ENCODE results near the gene RNF115. TPM values are rescaled to one million over a fixed set of nuclear protein-coding genes. Genes with fewer than 3 reads are reported as not detected.

RNF115 gene
- polyA plus RNA-seq, 1 experiment, result 32.9 TPM

DNA sequence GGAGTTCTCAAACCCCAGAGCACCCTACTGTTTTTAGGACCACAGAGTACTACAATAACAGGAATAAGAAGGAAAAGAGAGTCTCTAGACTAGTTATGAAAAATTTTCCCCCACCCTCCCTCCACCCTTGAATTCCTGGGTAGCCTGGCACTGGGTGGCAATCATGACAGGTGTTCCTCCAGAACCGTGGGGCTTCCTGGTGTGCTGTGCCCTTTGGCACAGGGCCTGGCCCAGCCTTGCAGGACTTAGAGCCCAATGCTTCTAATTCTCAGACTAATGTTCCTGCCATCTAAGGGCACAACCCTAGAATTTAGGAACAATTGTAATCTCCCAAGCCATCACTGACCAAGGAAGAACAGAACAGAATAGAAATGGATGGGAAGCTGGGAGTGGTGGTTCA, 106.1 kb downstream of the RNF115 start:
- no peak overlapping the region for H3K27ac ChIP-seq (ENCODE audit: low read depth, low read length)
- no peak overlapping the region for H3K4me3 ChIP-seq (ENCODE audit: low read depth, low read length)
- no peak for TF ChIP-seq CTCF (IDR thresholded peaks at IDR 0.05; ENCODE audit: low read depth, low read length)
- no peaks in the 10 kb centered on the region for H3K27me3 ChIP-seq (ENCODE audit: control insufficient read depth, insufficient read depth, low read length)
- ChIA-PET CTCF (no interaction called here), POLR2A (no interaction called here)
- H3K9me3 ChIP-seq (ENCODE audit: control insufficient read depth, insufficient read depth, low read length), result no peaks in the 10 kb centered on the region
- no peak for DNase-seq (ENCODE audit: low read depth, low spot score)

DNA sequence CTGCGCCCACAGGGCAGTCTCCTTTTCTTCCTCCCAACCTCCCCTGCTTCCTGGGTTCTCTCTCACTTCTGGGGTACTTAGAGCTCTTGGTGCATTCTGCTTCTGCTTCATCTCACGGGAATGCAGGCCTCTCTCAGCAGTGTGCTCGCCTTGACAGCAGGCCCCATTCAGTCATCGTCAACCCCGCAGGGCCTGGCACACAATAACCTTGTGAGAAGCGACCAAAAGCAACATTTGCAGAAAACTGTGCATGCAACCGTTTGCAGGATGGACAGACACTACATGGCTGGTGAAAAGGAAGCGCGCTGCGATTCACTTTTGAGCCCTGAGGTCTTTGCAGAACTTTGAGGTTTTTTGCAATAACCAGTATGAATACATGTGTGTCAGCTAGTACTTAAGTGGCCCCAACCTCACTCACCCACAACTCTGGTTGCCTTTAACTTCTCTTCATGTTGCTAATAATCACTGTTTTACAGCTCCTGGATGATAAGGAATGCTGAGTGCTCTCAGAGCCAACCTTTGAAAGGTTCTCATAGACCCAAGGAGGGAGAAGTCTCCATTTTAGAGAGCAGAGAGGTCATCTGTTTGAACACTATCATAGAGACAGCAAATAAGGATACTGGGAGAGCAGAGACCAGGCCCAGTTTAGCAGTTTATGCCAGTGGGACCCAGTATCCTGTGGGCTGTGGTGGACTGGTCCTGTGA, 107.1 kb downstream of the RNF115 start:
- ChIA-PET CTCF (no interaction called here), POLR2A (no interaction called here)
- no peak overlapping the region for H3K4me3 ChIP-seq (ENCODE audit: low read depth, low read length)
- no peaks in the 10 kb centered on the region for H3K27me3 ChIP-seq (ENCODE audit: control insufficient read depth, insufficient read depth, low read length)
- peak overlapping the region; percentile 39 for H3K27ac ChIP-seq (ENCODE audit: low read depth, low read length)
- H3K9me3 ChIP-seq (ENCODE audit: control insufficient read depth, insufficient read depth, low read length), result no peaks in the 10 kb centered on the region
- no peak for DNase-seq (ENCODE audit: low read depth, low spot score)
- TF ChIP-seq CTCF (IDR thresholded peaks at IDR 0.05; ENCODE audit: low read depth, low read length), result no peak

- ChIA-PET CTCF (no interaction called here), POLR2A (interaction anchor here (0.6 kb wide), 1 partner anchor 39 kb away, joined by 4 read pairs; no protein-coding TSS in a partner anchor)
These were observed 109.3 kb downstream of the RNF115 start for GRCh38 chr1:145714524-145715111.

GRCh38 chr1:145711213-145711651, 112.7 kb downstream of the RNF115 start:
- no peaks in the 10 kb centered on the region for H3K9me3 ChIP-seq (ENCODE audit: control insufficient read depth, insufficient read depth, low read length)
- CTCF ChIA-PET, result interaction anchor here (2.2 kb wide), 1 partner anchor 9 kb away, joined by 6 read pairs; no protein-coding TSS in a partner anchor
- H3K27me3 ChIP-seq (ENCODE audit: control insufficient read depth, insufficient read depth, low read length), result no peaks in the 10 kb centered on the region
- TF ChIP-seq CTCF (IDR thresholded peaks at IDR 0.05; ENCODE audit: low read depth, low read length), result no peak
- no peak overlapping the region for H3K27ac ChIP-seq (ENCODE audit: low read depth, low read length)
- H3K4me3 ChIP-seq (ENCODE audit: low read depth, low read length), result no peak overlapping the region
- no peak for DNase-seq (ENCODE audit: low read depth, low spot score)
- POLR2A ChIA-PET, result no interaction called here

More at GRCh38 chr1:145714524-145715111, 109.3 kb downstream of the RNF115 start:
- no peak for TF ChIP-seq CTCF (IDR thresholded peaks at IDR 0.05; ENCODE audit: low read depth, low read length)
- Histone ChIP-seq H3K27me3 (ENCODE audit: control insufficient read depth, insufficient read depth, low read length) (no peaks in the 10 kb centered on the region), H3K27ac (ENCODE audit: low read depth, low read length) (no peak overlapping the region), H3K9me3 (ENCODE audit: control insufficient read depth, insufficient read depth, low read length) (no peaks in the 10 kb centered on the region), H3K4me3 (ENCODE audit: low read depth, low read length) (no peak overlapping the region)
- DNase-seq (ENCODE audit: low read depth, low spot score), result no peak
